Thyroid gland (tissue), 4 donors: ENCODE data around the gene CEP192. TPM values are rescaled to one million over a fixed set of nuclear protein-coding genes. Genes with fewer than 3 reads are reported as not detected.

Experiments
- DNase-seq, 2 donors: peaks; one replicate each; pipeline ENCODE4 v3.0.0-alpha.2; 2019
- H3K27ac ChIP-seq, 3 donors: fragments of 200-600 bp; sonication (generic); 1 replicate in 2 of 3; 2 replicates in 1 of 3; pipeline ENCODE4 v1.5.1; 2016 to 2019; ENCODE audit warnings: mild to moderate bottlenecking in 1 of 3, moderate library complexity in 1 of 3
- H3K27me3 ChIP-seq: fragments of 200-600 bp; sonication (generic); one replicate; pipeline ENCODE4 v1.5.1; 2019
- H3K36me3 ChIP-seq, 2 donors: fragments of 200-600 bp; sonication (generic); one replicate each; pipeline ENCODE4 v1.5.1; 2016 to 2019
- H3K4me1 ChIP-seq, 2 donors: fragments of 200-600 bp; sonication (generic); one replicate each; pipeline ENCODE4 v1.5.1; 2017 to 2019
- H3K4me3 ChIP-seq, 3 donors: fragments of 200-600 bp; sonication (generic); replicated peaks in 1 of 3; 1 replicate in 2 of 3; 2 replicates in 1 of 3; pipeline ENCODE4 v1.5.1; 2016; ENCODE audit warnings: mild to moderate bottlenecking in 1 of 3
- H3K9me3 ChIP-seq: fragments of 200-600 bp; sonication (generic); one replicate; pipeline ENCODE4 v1.5.1; 2017
- POLR2A ChIP-seq, 2 donors: fragments of 450-650 bp; IDR thresholded peaks; one replicate each; pipeline ENCODE4 v1.6.1; 2017; ENCODE audit warnings: antibody characterized with exemption in 2 of 2, mild to moderate bottlenecking in 2 of 2, moderate library complexity in 1 of 2
- WGBS, 2 donors: methylation state at CpG; one replicate each; pipeline ENCODE4 v1.1.5; 2017; 5-methylcytosine and 5-hydroxymethylcytosine counted together
- intact Hi-C: fragments of 100-400 bp; cut with DNase I; formaldehyde crosslinking; loops from one replicate; pipeline ENCODE4 v1.15.1; 2023
- total RNA-seq, 4 donors: library from RNA; depleted of rRNA; stranded (reverse); fragments of >200 nt; gene quantifications; one replicate each; pipeline ENCODE4 v1.2.3, GENCODE V29; 2016
- TF ChIP-seq, protein P1 (sequence below), 6 experiments: fragments of 200-600 bp in 3 of 6; fragments of 450-650 bp in 3 of 6; sonication (generic) in 3 of 6; IDR thresholded peaks; one replicate each; pipeline ENCODE4 v1.5.1; 2016 to 2019; ENCODE audit warnings: antibody characterized with exemption in 6 of 6, mild to moderate bottlenecking in 2 of 6, inconsistent platforms in 1 of 6, moderate library complexity in 1 of 6

CEP192 gene
- total RNA-seq, 4 donors from 2014 or later, result 23.8 to 36.0 (median 32.2) TPM

DNA sequence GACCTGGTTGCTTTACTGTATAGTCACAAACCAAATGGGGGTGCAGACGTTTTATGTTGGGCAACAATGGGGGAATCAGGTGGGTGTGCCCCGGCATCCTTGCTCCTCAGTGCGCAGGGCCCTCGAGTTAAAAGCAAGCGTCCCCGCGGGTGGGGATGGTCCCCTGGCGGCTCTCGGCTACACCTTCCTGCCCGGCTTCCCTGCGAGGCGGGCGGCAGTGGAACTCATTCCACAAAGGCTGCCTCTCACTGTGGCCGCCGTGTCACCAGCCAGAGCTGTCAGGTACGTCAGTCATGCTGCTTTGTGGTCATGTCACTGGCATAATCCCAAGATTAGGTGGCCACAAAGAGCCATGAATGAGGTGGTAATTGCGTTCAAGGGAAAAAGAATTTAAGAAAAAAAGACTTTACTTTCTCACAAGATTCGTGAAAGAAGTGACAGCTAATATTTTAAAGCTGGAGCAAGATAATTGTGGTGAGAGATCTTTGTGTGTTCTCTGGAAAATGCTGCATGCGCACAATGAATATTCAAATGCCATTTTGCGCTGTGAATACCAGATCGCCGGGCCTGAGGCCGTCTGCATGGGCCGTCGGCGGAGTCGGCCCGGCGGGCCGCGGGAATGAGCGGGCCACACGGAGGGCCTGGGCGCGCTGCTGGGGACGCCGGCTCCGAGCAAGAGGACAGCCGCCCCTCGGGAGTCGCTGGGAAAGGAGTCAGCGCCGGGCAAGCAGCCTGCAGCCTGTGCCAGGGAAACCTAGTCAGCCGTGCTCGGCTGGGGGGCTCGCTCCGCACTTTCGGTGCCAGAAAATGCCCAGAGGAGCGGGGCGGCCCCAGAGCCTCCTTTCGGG, 145.1 kb downstream of the CEP192 start:
- peak; percentile 25 to 43 for DNase-seq
- peaks cover 8 to 15% of the 10 kb centered on the region in 2 donors for H3K4me1 ChIP-seq
- intact Hi-C loops, result no loop called here
- no peaks in the 10 kb centered on the region for H3K9me3 ChIP-seq
- peak overlapping the region in 1 of 3 donors; percentile 43 for H3K27ac ChIP-seq
- H3K4me3 ChIP-seq, result peak overlapping the region; percentile 15 to 53 (median 52)
- no peaks in the 10 kb centered on the region for H3K36me3 ChIP-seq
- TF ChIP-seq POLR2A (IDR thresholded peaks at IDR 0.05), result no peak
- TF ChIP-seq, protein P1, sequence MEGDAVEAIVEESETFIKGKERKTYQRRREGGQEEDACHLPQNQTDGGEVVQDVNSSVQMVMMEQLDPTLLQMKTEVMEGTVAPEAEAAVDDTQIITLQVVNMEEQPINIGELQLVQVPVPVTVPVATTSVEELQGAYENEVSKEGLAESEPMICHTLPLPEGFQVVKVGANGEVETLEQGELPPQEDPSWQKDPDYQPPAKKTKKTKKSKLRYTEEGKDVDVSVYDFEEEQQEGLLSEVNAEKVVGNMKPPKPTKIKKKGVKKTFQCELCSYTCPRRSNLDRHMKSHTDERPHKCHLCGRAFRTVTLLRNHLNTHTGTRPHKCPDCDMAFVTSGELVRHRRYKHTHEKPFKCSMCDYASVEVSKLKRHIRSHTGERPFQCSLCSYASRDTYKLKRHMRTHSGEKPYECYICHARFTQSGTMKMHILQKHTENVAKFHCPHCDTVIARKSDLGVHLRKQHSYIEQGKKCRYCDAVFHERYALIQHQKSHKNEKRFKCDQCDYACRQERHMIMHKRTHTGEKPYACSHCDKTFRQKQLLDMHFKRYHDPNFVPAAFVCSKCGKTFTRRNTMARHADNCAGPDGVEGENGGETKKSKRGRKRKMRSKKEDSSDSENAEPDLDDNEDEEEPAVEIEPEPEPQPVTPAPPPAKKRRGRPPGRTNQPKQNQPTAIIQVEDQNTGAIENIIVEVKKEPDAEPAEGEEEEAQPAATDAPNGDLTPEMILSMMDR (IDR thresholded peaks at IDR 0.05), result no peak
- 41 to 42% methylated on average over 33 to 34 of the region's 51 CpGs for WGBS, 2 donors
- no peaks in the 10 kb centered on the region for H3K27me3 ChIP-seq

DNA sequence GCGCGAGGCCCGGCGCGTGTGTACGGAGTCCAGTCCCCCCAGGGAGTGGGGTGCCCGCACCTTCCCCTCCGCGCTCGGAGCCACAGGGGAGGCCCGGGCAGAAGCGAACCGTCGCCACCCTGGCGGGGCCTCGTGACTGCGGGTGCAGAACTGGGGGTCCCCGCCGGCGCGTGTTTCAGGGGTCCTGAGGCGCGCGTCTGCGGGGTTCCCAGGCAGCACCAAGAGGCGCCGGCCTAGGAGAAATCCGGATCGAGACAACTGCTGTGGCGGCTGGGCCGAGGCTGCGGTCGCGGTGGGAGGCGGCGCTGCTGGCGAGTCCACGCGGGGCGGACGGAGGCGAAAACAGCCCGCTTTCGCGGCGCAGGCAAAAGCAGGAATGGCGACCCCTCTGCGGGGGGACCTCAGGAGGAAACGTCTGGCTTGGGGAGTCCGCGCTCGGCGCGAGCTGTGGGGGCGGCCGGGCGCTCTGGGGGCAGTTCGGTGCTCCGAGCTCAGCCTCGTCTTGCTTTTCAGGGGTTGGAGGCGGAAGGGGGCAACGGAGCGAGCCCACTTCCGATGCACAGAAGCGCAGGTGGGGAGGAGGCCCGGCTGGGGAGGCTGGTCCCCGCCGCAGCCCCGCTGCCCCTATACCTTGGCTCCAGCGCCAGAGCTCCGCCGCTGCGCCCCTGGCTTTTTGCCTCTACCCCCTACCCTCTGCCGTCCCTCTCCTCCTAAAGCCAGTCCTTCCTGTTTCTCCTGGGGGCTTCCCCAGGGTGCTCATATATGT, 145.9 kb downstream of the CEP192 start:
- WGBS, 2 donors, result 4 to 7% methylated on average over 24 to 55 of the region's 74 CpGs
- Histone ChIP-seq H3K36me3 (no peaks in the 10 kb centered on the region), H3K27me3 (no peaks in the 10 kb centered on the region), H3K27ac (peak overlapping the region in 2 of 3 donors; percentile 21 to 43), H3K4me1 (peaks cover 8 to 15% of the 10 kb centered on the region in 2 donors), H3K4me3 (peak overlapping the region; percentile 15 to 53 (median 52)), H3K9me3 (no peaks in the 10 kb centered on the region)
- intact Hi-C loops, result no loop called here
- DNase-seq, result peak; percentile 30 to 36
- no peak for TF ChIP-seq POLR2A (IDR thresholded peaks at IDR 0.05)
- TF ChIP-seq, protein P1 (IDR thresholded peaks at IDR 0.05), result no peak

DNA sequence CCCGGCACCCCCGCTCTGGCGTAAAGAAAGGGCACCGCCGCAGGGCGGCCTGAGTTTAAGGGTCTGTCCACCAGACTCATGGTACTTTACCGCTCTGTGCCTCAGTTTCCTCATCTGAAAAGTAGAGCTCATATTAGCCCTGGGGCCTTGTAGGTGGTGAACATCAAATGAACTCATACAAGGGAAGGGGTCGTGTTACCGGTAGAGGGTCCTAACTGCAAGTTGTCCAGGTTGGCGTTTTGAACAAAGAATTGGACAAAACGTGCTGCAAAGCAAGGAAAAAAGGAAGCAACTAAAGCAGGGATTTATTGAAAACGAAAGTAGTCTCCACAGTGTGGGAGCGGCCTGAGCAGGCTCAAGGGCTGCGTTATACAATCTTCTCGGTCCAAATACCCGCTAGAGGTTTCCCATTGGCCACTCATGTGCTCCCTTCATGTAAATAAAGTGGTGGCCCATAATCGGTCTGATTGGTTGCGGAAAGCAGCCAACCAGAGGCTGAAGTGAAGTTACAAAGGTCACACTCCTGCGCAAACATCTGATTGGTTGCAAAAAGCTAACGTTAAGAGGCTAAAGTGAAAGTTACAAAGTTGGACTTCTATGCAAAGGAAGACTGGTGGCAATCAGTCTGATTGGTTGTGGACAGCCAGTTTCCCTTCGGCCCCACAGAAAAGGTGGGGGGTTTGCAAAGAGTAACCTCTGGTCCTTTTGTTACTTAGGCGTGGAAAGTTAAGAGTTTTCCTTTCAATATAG, 146.7 kb downstream of the CEP192 start:
- Histone ChIP-seq H3K4me1 (peaks cover 8 to 15% of the 10 kb centered on the region in 2 donors), H3K27me3 (no peaks in the 10 kb centered on the region), H3K9me3 (no peaks in the 10 kb centered on the region), H3K27ac (peak overlapping the region in 2 of 3 donors; percentile 21 to 43), H3K36me3 (no peaks in the 10 kb centered on the region), H3K4me3 (peak overlapping the region; percentile 15 to 53 (median 52))
- intact Hi-C loops, result no loop called here
- peak; percentile 39 to 42 for DNase-seq
- no peak for TF ChIP-seq POLR2A (IDR thresholded peaks at IDR 0.05)
- TF ChIP-seq, protein P1 (IDR thresholded peaks at IDR 0.05), result no peak
- 63 to 65% methylated on average over 22 of the region's 22 CpGs for WGBS, 2 donors

DNA sequence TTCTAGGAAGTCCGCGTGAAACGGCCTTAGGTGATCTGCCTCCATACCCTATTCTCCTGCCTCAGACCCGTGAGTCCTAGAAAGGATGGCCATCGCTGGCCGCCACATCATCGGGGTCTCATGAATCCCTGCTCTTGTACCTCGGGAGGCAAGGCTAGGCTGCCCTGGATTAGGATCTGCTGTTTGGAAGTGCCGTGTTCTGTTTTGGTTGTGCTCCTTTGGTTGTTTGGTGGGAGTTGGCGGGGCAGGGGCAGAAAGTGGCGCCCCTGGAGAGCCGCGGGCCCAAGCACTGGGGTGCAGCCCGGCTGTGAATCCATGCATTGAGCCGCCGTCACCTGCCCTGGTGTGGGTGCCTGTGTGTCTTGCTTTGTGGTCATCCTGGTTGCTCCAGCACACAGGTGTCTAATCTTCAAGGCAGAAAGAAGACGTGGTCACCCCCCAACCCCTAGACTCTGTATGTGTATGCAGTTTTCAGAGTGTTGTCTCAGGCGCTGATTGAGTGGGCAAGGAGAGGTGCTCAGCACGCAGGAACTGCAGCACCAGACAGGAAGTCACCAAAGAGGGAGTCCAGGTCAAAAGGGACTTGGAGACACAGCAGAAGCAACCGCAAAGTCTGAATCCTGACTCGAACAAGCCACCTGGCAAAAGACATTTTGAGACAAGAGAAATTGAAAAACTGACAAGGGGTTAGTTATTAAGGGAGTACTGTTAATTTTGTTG, 147.4 kb downstream of the CEP192 start:
- H3K27me3 ChIP-seq, result no peaks in the 10 kb centered on the region
- no peak overlapping the region for H3K27ac ChIP-seq
- intact Hi-C loops, result no loop called here
- H3K4me1 ChIP-seq, result peaks cover 8 to 15% of the 10 kb centered on the region in 2 donors
- TF ChIP-seq, protein P1 (IDR thresholded peaks at IDR 0.05), result no peak
- no peak for TF ChIP-seq POLR2A (IDR thresholded peaks at IDR 0.05)
- no peak for DNase-seq
- no peaks in the 10 kb centered on the region for H3K36me3 ChIP-seq
- no peaks in the 10 kb centered on the region for H3K9me3 ChIP-seq
- WGBS, 2 donors, result 86 to 92% methylated on average over 15 to 21 of the region's 21 CpGs
- no peak overlapping the region for H3K4me3 ChIP-seq
